Lower leg skin (tissue), 4 donors: ENCODE measurements around the gene CUL1. TPM values are rescaled to one million over a fixed set of nuclear protein-coding genes. Genes with fewer than 3 reads are reported as not detected.

Experiments
- DNase-seq, 2 donors: peaks; one replicate each; pipeline ENCODE4 v3.0.0-alpha.2; 2019; ENCODE audit warnings: low spot score in 2 of 2
- H3K4me3 ChIP-seq: fragments of 200-600 bp; sonication (generic); 2 replicates; pipeline ENCODE4 v1.5.1; 2017; ENCODE audit warnings: mild to moderate bottlenecking, low read depth; ENCODE audit not compliant: poor library complexity, severe bottlenecking
- CTCF ChIP-seq, 3 donors: fragments of 450-650 bp; IDR thresholded peaks; one replicate each; pipeline ENCODE4 v1.5.1; 2016; ENCODE audit warnings: antibody characterized with exemption in 3 of 3, mild to moderate bottlenecking in 3 of 3, moderate library complexity in 2 of 3
- POLR2A ChIP-seq, 2 donors: fragments of 450-650 bp; IDR thresholded peaks; one replicate each; pipeline ENCODE4 v1.6.1; 2016 to 2017; ENCODE audit warnings: antibody characterized with exemption in 2 of 2, mild to moderate bottlenecking in 1 of 2, moderate library complexity in 1 of 2
- WGBS, 2 donors: methylation state at CpG; one replicate each; pipeline ENCODE4 v1.1.5; 2018; 5-methylcytosine and 5-hydroxymethylcytosine counted together
- intact Hi-C: fragments of 100-400 bp; cut with DNase I; formaldehyde crosslinking; loops from one replicate; pipeline ENCODE4 v1.15.0; 2023; ENCODE audit warnings: low total_unique reads
- total RNA-seq, 4 donors: library from RNA; depleted of rRNA; stranded (reverse); fragments of >200 nt; gene quantifications; one replicate each; pipeline ENCODE4 v1.1.0, GENCODE V29; 2016

Gene CUL1
- total RNA-seq, 4 donors from 2014 or later: 49.6 to 56.5 (median 52.6) TPM

DNA sequence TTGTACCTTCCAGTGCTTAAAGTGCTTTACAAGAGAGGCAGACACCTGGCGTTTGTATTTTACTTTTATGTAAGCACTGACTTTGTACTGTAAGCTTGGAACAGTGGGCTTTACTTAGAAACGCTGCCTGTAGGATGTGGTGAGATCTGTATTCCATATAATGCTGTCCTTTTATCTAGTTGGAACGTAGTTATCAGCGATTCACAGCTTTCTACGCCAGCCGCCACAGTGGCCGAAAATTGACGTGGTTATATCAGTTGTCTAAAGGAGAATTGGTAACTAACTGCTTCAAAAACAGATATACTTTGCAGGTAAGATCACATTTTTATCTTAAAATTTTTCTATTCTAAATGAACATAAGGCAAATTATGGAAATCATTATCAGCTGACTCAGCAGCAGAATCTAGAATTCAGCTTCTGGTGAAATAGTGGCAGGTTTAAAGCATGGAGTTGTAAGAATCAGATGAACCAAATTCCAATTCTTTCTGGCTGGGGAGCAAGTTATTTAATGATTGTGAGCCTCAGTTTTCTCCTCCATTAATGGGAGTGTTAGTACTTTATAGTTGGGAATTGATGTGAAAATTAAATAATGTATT, 91.5 kb downstream of the CUL1 start:
- 94 to 97% methylated on average over 8 of the region's 8 CpGs for WGBS, 2 donors
- no peak overlapping the region for H3K4me3 ChIP-seq

DNA sequence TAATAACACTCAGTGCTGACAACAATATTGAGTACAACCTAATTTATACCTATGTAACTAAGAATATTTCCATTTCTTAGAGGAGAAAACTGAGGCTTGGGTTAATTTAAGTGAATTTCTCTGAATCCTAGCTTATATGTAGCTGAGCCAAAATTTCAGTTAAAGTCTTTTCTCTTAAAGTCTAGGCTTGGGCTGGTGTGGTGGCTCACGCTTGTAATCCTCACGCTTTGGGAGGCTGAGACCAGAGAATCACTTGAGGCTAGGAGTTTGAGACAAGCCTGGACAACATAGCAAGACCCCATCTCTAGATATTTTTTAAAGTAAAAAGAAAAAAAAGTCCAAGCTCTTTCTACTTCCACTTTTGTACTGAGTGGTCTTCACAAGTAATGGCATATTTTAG, 92.1 kb downstream of the CUL1 start:
- 100% methylated on average over 2 of the region's 2 CpGs for WGBS, 2 donors
- no peak for TF ChIP-seq POLR2A (IDR thresholded peaks at IDR 0.05)
- no peak for TF ChIP-seq CTCF (IDR thresholded peaks at IDR 0.05)
- H3K4me3 ChIP-seq: no peak overlapping the region
- DNase-seq: no peak
- intact Hi-C loops: no loop called here

More for the DNA sequence above, 91.5 kb downstream of the CUL1 start:
- intact Hi-C loops: no loop called here
- TF ChIP-seq CTCF (IDR thresholded peaks at IDR 0.05) (no peak), POLR2A (IDR thresholded peaks at IDR 0.05) (no peak)
- no peak for DNase-seq

DNA sequence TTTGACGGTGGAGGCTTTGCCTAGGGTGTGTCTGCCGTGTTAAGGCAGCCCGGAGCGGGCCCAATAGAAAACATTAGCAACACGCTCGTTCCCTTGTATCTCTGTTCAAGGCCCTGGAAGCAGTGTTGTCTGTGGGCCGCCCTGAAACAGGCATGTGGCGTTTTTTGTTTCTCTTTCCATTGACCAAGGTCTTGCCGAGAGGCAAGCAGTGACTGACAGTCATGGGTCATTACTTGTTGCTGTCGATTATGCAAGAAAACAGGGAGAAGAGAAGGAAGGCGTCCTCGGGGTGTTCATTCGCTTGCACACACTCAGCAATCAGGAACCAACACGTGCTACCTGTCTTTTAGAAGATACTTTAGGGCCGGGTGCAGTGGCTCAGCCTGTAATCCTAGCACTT, 92.8 kb downstream of the CUL1 start:
- intact Hi-C loops: no loop called here
- TF ChIP-seq POLR2A (IDR thresholded peaks at IDR 0.05) (no peak), CTCF (IDR thresholded peaks at IDR 0.05) (no peak)
- 90% methylated on average over 15 of the region's 15 CpGs for WGBS, 2 donors
- no peak overlapping the region for H3K4me3 ChIP-seq
- DNase-seq: no peak

- 93 to 95% methylated on average over 1 of the region's 1 CpG for WGBS, 2 donors
- intact Hi-C loops: no loop called here
- no peak for TF ChIP-seq CTCF (IDR thresholded peaks at IDR 0.05)
- TF ChIP-seq POLR2A (IDR thresholded peaks at IDR 0.05): no peak
- H3K4me3 ChIP-seq: no peak overlapping the region
- DNase-seq: no peak
These were observed 94.9 kb downstream of the CUL1 start for GRCh38 chr7:148793590-148793989.

DNA sequence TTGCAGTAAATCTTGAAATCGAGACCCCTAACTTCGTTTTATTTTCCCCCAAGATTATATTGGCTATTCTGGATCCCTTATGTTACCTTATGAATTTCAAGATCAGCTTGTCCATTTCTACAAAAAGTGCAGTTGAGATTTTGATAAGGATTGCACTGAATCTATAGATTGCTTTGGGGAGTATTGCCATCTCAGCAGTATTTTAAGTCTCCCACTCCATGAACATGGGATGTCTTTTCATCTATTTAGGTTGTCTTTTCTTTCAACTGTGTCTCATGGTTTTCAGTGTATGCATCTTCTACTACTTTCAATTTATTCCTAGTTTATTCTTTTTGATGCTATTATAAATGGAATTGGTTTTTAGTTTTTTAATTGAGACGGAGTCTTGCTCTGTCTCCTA, 95.8 kb downstream of the CUL1 start:
- H3K4me3 ChIP-seq: no peak overlapping the region
- no peak for DNase-seq
- intact Hi-C loops: no loop called here
- no peak for TF ChIP-seq CTCF (IDR thresholded peaks at IDR 0.05)
- TF ChIP-seq POLR2A (IDR thresholded peaks at IDR 0.05): no peak
- WGBS, 2 donors: 99 to 100% methylated on average over 3 of the region's 3 CpGs

- 80% methylated on average over 10 of the region's 10 CpGs for WGBS, 2 donors
- TF ChIP-seq POLR2A (IDR thresholded peaks at IDR 0.05) (no peak), CTCF (IDR thresholded peaks at IDR 0.05) (no peak)
- no peak overlapping the region for H3K4me3 ChIP-seq
- intact Hi-C loops: no loop called here
- no peak for DNase-seq
These were observed 98.1 kb downstream of the CUL1 start for GRCh38 chr7:148796841-148797240.
